ENCODE results near the gene PAIP2B. TPM values are rescaled to one million over a fixed set of nuclear protein-coding genes. Genes with fewer than 3 reads are reported as not detected.

PAIP2B gene
- total RNA-seq, 2 donors from 2014 or later = 18.1 to 21.3 TPM

GRCh38 chr2:71156573-71156972, 70.3 kb downstream of the PAIP2B start:
- no peak for TF ChIP-seq CTCF (IDR thresholded peaks at IDR 0.05)
- no peaks in the 10 kb centered on the region for H3K9me3 ChIP-seq
- no peak overlapping the region for H3K27ac ChIP-seq
- H3K36me3 ChIP-seq = no peaks in the 10 kb centered on the region
- no peaks in the 10 kb centered on the region for H3K27me3 ChIP-seq
- no peak for DNase-seq (ENCODE audit: low spot score)
- no peak overlapping the region for H3K4me3 ChIP-seq
- peaks cover 0 to 10% of the 10 kb centered on the region in 2 donors for H3K4me1 ChIP-seq

GRCh38 chr2:71155846-71156245, 71.1 kb downstream of the PAIP2B start:
- TF ChIP-seq CTCF (IDR thresholded peaks at IDR 0.05) = no peak
- no peak overlapping the region for H3K4me3 ChIP-seq
- H3K27me3 ChIP-seq = no peaks in the 10 kb centered on the region
- no peak for DNase-seq (ENCODE audit: low spot score)
- H3K27ac ChIP-seq = no peak overlapping the region
- no peaks in the 10 kb centered on the region for H3K9me3 ChIP-seq
- peaks cover 0 to 10% of the 10 kb centered on the region in 2 donors for H3K4me1 ChIP-seq
- H3K36me3 ChIP-seq = peaks cover under 1% of the 10 kb centered on the region

- no peak for DNase-seq (ENCODE audit: low spot score)
- Histone ChIP-seq H3K4me1 (peaks cover 0 to 10% of the 10 kb centered on the region in 2 donors), H3K4me3 (no peak overlapping the region), H3K9me3 (no peaks in the 10 kb centered on the region), H3K27me3 (no peaks in the 10 kb centered on the region), H3K36me3 (peaks cover 11% of the 10 kb centered on the region), H3K27ac (no peak overlapping the region)
- TF ChIP-seq CTCF (IDR thresholded peaks at IDR 0.05) = no peak
These were observed 72.1 kb downstream of the PAIP2B start for GRCh38 chr2:71154798-71155197.

- no peak for DNase-seq (ENCODE audit: low spot score)
- Histone ChIP-seq H3K4me1 (peaks cover 0 to 10% of the 10 kb centered on the region in 2 donors), H3K36me3 (peaks cover 16% of the 10 kb centered on the region), H3K4me3 (no peak overlapping the region), H3K9me3 (no peaks in the 10 kb centered on the region), H3K27me3 (no peaks in the 10 kb centered on the region), H3K27ac (no peak overlapping the region)
- TF ChIP-seq CTCF (IDR thresholded peaks at IDR 0.05) = no peak
These were observed 72.6 kb downstream of the PAIP2B start for GRCh38 chr2:71154279-71154678.

GRCh38 chr2:71153585-71154224, 73.2 kb downstream of the PAIP2B start:
- TF ChIP-seq CTCF (IDR thresholded peaks at IDR 0.05) = no peak
- Histone ChIP-seq H3K27me3 (no peaks in the 10 kb centered on the region), H3K4me3 (no peak overlapping the region), H3K4me1 (peaks cover 0 to 10% of the 10 kb centered on the region in 2 donors), H3K9me3 (no peaks in the 10 kb centered on the region), H3K27ac (no peak overlapping the region), H3K36me3 (peaks cover 22% of the 10 kb centered on the region)
- no peak for DNase-seq (ENCODE audit: low spot score)

- H3K4me3 ChIP-seq = no peak overlapping the region
- no peaks in the 10 kb centered on the region for H3K4me1 ChIP-seq
- no peak for TF ChIP-seq CTCF (IDR thresholded peaks at IDR 0.05)
- DNase-seq (ENCODE audit: low spot score) = no peak
- H3K36me3 ChIP-seq = peaks cover 43% of the 10 kb centered on the region
- no peaks in the 10 kb centered on the region for H3K9me3 ChIP-seq
- no peak overlapping the region for H3K27ac ChIP-seq
- no peaks in the 10 kb centered on the region for H3K27me3 ChIP-seq
These were observed 75.3 kb downstream of the PAIP2B start for GRCh38 chr2:71151620-71152019.

Data from right atrium auricular region (tissue), 2 donors.